Loucy (cell line): ENCODE results near the gene DAB2.
"Not testable (repeated sequence)": the region's sequence is repeated elsewhere in the genome, so short reads cannot be mapped to it uniquely, and the experiment has no call there.

Source experiments
- H2AFZ ChIP-seq: fragments of 200-600 bp; sonication (generic); 2 replicates; pipeline ENCODE4 v1.6.0; 2016; ENCODE audit warnings: antibody characterized with exemption, mild to moderate bottlenecking, low read length, moderate library complexity
- H3F3A ChIP-seq: fragments of 200-600 bp; 2 replicates; pipeline ENCODE4 v1.6.0; 2016; ENCODE audit warnings: antibody characterized with exemption, low read depth, mild to moderate bottlenecking
- H3K27me3 ChIP-seq: fragments of 200-600 bp; sonication (generic); 2 replicates; pipeline ENCODE4 v1.6.1; 2014; ENCODE audit warnings: low read length, mild to moderate bottlenecking; ENCODE audit not compliant: insufficient read depth, poor library complexity, severe bottlenecking
- H3K36me3 ChIP-seq: fragments of 200-600 bp; sonication (generic); 2 replicates; pipeline ENCODE4 v1.6.1; 2016; ENCODE audit warnings: low read length; ENCODE audit not compliant: insufficient read depth
- H3K4me1 ChIP-seq: fragments of 200-600 bp; sonication (generic); 2 replicates; pipeline ENCODE4 v1.5.1; 2014; ENCODE audit warnings: low read length, mild to moderate bottlenecking; ENCODE audit not compliant: insufficient read depth, poor library complexity, severe bottlenecking
- H3K4me2 ChIP-seq: fragments of 200-600 bp; sonication (generic); 2 replicates; pipeline ENCODE4 v1.6.0; 2014; ENCODE audit warnings: antibody characterized with exemption, low read length, low read depth, mild to moderate bottlenecking; ENCODE audit not compliant: poor library complexity, severe bottlenecking
- H3K4me3 ChIP-seq: fragments of 200-600 bp; sonication (generic); 2 replicates; pipeline ENCODE4 v1.5.1; 2014; ENCODE audit warnings: low read length, mild to moderate bottlenecking, mixed read lengths; ENCODE audit not compliant: poor library complexity, severe bottlenecking
- H3K79me2 ChIP-seq: fragments of 200-600 bp; sonication (generic); 2 replicates; pipeline ENCODE4 v1.6.1; 2014; ENCODE audit warnings: low read length; ENCODE audit not compliant: insufficient read depth
- H3K9ac ChIP-seq: fragments of 200-600 bp; sonication (generic); 2 replicates; pipeline ENCODE4 v1.6.0; 2014; ENCODE audit warnings: mild to moderate bottlenecking, low read depth, low read length, moderate library complexity; ENCODE audit not compliant: poor library complexity, severe bottlenecking
- H3K9me2 ChIP-seq: fragments of 200-600 bp; sonication (generic); replicated peaks from 2 replicates; pipeline ENCODE4 v1.6.1; 2016; ENCODE audit warnings: low read depth, low read length, mixed read lengths
- H3K9me3 ChIP-seq: fragments of 200-600 bp; sonication (generic); 2 replicates; pipeline ENCODE4 v1.6.1; 2014; ENCODE audit warnings: mild to moderate bottlenecking, antibody characterized with exemption, low read length, low read depth; ENCODE audit not compliant: insufficient read depth
- H4K20me1 ChIP-seq: fragments of 200-600 bp; sonication (generic); 2 replicates; pipeline ENCODE4 v1.6.0; 2014; ENCODE audit warnings: antibody characterized with exemption, low read length, mild to moderate bottlenecking; ENCODE audit not compliant: insufficient read depth, poor library complexity, severe bottlenecking
- CTCF ChIP-seq: fragments of 200-600 bp; sonication (generic); conservative IDR thresholded peaks from 2 replicates; pipeline ENCODE4 v1.5.1; 2014; ENCODE audit warnings: mild to moderate bottlenecking, antibody characterized with exemption, low read length
- EZH2phosphoT487 ChIP-seq: fragments of 200-600 bp; IDR thresholded peaks from 2 replicates; pipeline ENCODE4 v1.6.1; 2018; ENCODE audit warnings: antibody characterized with exemption, mild to moderate bottlenecking, moderate library complexity, borderline replicate concordance

The DAB2 gene

GRCh38 chr5:39405083-39405843, 19.5 kb downstream of the DAB2 start:
- Histone ChIP-seq H4K20me1 (no peaks in the 10 kb centered on the region), H3F3A (no peaks in the 10 kb centered on the region), H3K79me2 (no peaks in the 10 kb centered on the region), H3K9me3 (no peaks in the 10 kb centered on the region), H3K9me2 (no peaks in the 10 kb centered on the region), H3K4me1 (no peaks in the 10 kb centered on the region), H3K4me3 (no peak overlapping the region), H3K27me3 (no peaks in the 10 kb centered on the region), H3K9ac (no peak overlapping the region), H3K36me3 (no peaks in the 10 kb centered on the region), H2AFZ (no peak overlapping the region), H3K4me2 (no peak overlapping the region)
- TF ChIP-seq EZH2phosphoT487: no peak
- TF ChIP-seq CTCF: no peak

GRCh38 chr5:39403761-39404160, 21.0 kb downstream of the DAB2 start:
- not testable (repeated sequence) for H3K27me3 ChIP-seq, H2AFZ ChIP-seq, H3F3A ChIP-seq, H3K4me3 ChIP-seq, H3K9me2 ChIP-seq, H3K9me3 ChIP-seq, H3K36me3 ChIP-seq, H3K4me1 ChIP-seq, H3K9ac ChIP-seq, H3K79me2 ChIP-seq, H3K4me2 ChIP-seq, H4K20me1 ChIP-seq

GRCh38 chr5:39402140-39402539, 22.6 kb downstream of the DAB2 start:
- H3K27me3 ChIP-seq, H3K4me2 ChIP-seq, H3F3A ChIP-seq, H3K9ac ChIP-seq, H3K9me2 ChIP-seq, H3K79me2 ChIP-seq, H2AFZ ChIP-seq, H3K4me1 ChIP-seq, H3K9me3 ChIP-seq, H3K36me3 ChIP-seq, H3K4me3 ChIP-seq, H4K20me1 ChIP-seq: not testable (repeated sequence)

- Histone ChIP-seq H3K9me3 (no peaks in the 10 kb centered on the region), H3F3A (no peaks in the 10 kb centered on the region), H3K27me3 (no peaks in the 10 kb centered on the region), H2AFZ (no peak overlapping the region), H3K4me3 (no peak overlapping the region), H4K20me1 (no peaks in the 10 kb centered on the region), H3K36me3 (no peaks in the 10 kb centered on the region), H3K79me2 (no peaks in the 10 kb centered on the region), H3K9ac (no peak overlapping the region), H3K4me2 (no peak overlapping the region), H3K9me2 (no peaks in the 10 kb centered on the region), H3K4me1 (no peaks in the 10 kb centered on the region)
- no peak for TF ChIP-seq EZH2phosphoT487
- no peak for TF ChIP-seq CTCF
Measured at GRCh38 chr5:39400713-39401578, 23.8 kb downstream of the DAB2 start.
